GM12892 (cell line): ENCODE results near the gene IGF2BP3.
A peak's percentile ranks its signal among the peaks of the same experiment; 100 is the strongest.
"Not testable (repeated sequence)": the region's sequence is repeated elsewhere in the genome, so short reads cannot be mapped to it uniquely, and the experiment has no call there.

ENCODE experiments used
- DNase-seq: peaks from one replicate; pipeline ENCODE4 v3.0.0; 2011; ENCODE audit not compliant: insufficient read length
- FAIRE-seq: peaks from 2 replicates; lab custom pipeline; 2011; peaks lifted over from hg19 to GRCh38; lab: Jason Lieb, UNC
- POLR2A ChIP-seq: IDR thresholded peaks from 2 replicates; pipeline ENCODE4 v1.6.1; 2011; ENCODE audit warnings: low read depth, low read length, control low read depth
- POLR2AphosphoS5 ChIP-seq: IDR thresholded peaks from 2 replicates; pipeline ENCODE4 v1.6.1; 2011; ENCODE audit warnings: low read depth, low read length, control low read depth
- TAF1 ChIP-seq: IDR thresholded peaks from 2 replicates; pipeline ENCODE4 v1.6.1; 2011; ENCODE audit warnings: low read depth, mild to moderate bottlenecking, control low read depth, low read length, borderline replicate concordance

IGF2BP3 gene

GRCh38 chr7:23333671-23334246 lies 136.5 kb downstream of the IGF2BP3 start:
- DNase-seq (no peak), FAIRE-seq (no peak)
- TF ChIP-seq POLR2A (no peak), POLR2AphosphoS5 (no peak), TAF1 (no peak)

GRCh38 chr7:23332910-23333612 lies 137.2 kb downstream of the IGF2BP3 start:
- DNase-seq (no peak), FAIRE-seq (no peak)
- TF ChIP-seq POLR2AphosphoS5 = no peak
- TF ChIP-seq TAF1 = no peak
- TF ChIP-seq POLR2A = no peak

- FAIRE-seq = peak; percentile 5
- TF ChIP-seq POLR2A (no peak), POLR2AphosphoS5 (no peak), TAF1 (no peak)
These were observed 138.1 kb downstream of the IGF2BP3 start for GRCh38 chr7:23332193-23332592.

GRCh38 chr7:23331132-23331531 lies 139.2 kb downstream of the IGF2BP3 start:
- FAIRE-seq (no peak), DNase-seq (no peak)
- TF ChIP-seq TAF1 = no peak
- TF ChIP-seq POLR2AphosphoS5 = no peak
- TF ChIP-seq POLR2A = no peak

More at GRCh38 chr7:23332193-23332592, 138.1 kb downstream of the IGF2BP3 start:
- no peak for DNase-seq

GRCh38 chr7:23315366-23315765 lies 154.9 kb downstream of the IGF2BP3 start:
- no peak for DNase-seq
- no peak for TF ChIP-seq TAF1
- no peak for TF ChIP-seq POLR2AphosphoS5
- no peak for TF ChIP-seq POLR2A
- FAIRE-seq = no peak

GRCh38 chr7:23312141-23312540 lies 158.2 kb downstream of the IGF2BP3 start:
- not testable (repeated sequence) for FAIRE-seq, DNase-seq

- FAIRE-seq (no peak), DNase-seq (no peak)
- TF ChIP-seq POLR2A = no peak
- no peak for TF ChIP-seq TAF1
- no peak for TF ChIP-seq POLR2AphosphoS5
These were observed 161.5 kb downstream of the IGF2BP3 start for GRCh38 chr7:23308754-23309153.

- FAIRE-seq = no peak
These were observed 163.3 kb downstream of the IGF2BP3 start for GRCh38 chr7:23306936-23307521.

GRCh38 chr7:23299770-23300300 lies 170.5 kb downstream of the IGF2BP3 start:
- no peak for TF ChIP-seq POLR2AphosphoS5
- DNase-seq (no peak), FAIRE-seq (no peak)

More at GRCh38 chr7:23306936-23307521, 163.3 kb downstream of the IGF2BP3 start:
- DNase-seq = no peak
- TF ChIP-seq POLR2A = no peak
- no peak for TF ChIP-seq POLR2AphosphoS5
- no peak for TF ChIP-seq TAF1

- TF ChIP-seq POLR2AphosphoS5 = peak; percentile 87
- peak; percentile 64; the same call in 1 of the 2 replicates for TF ChIP-seq TAF1
- TF ChIP-seq POLR2A = peak; percentile 94
- peak; percentile 94 for FAIRE-seq
These were observed 171.2 kb downstream of the IGF2BP3 start, which contains the start of gene MALSU1 for GRCh38 chr7:23298885-23299769. Gene MALSU1 (plus strand): TSS chr7:23299339. CDS start chr7:23299353, 14 bp downstream.

More at GRCh38 chr7:23298885-23299769, 171.2 kb downstream of the IGF2BP3 start, which contains the start of gene MALSU1:
- peak; percentile 87 for DNase-seq
